HepG2 (cell line): Measurements from ENCODE around the gene SLC38A3. TPM values are rescaled to one million over a fixed set of nuclear protein-coding genes. Genes with fewer than 3 reads are reported as not detected.
A peak's percentile ranks its signal among the peaks of the same experiment; 100 is the strongest.

Source experiments
- BORCS8-MEF2B ChIP-seq: sonication (generic); formaldehyde crosslinking; IDR thresholded peaks from 2 replicates; pipeline ENCODE4 v1.8.0; 2022; ENCODE audit warnings: mild to moderate bottlenecking, missing genetic modification reagents
- CTCF ChIP-seq: sonication (generic); formaldehyde crosslinking; IDR thresholded peaks from 2 replicates; pipeline ENCODE4 v1.5.0; 2020; ENCODE audit warnings: mild to moderate bottlenecking, missing genetic modification reagents, moderate library complexity
- E2F5 ChIP-seq: sonication (generic); formaldehyde crosslinking; conservative IDR thresholded peaks from 2 replicates; pipeline ENCODE4 v1.4.0; 2020; ENCODE audit warnings: missing genetic modification reagents
- HNF4A ChIP-seq: sonication (generic); formaldehyde crosslinking; IDR thresholded peaks from 2 replicates; pipeline ENCODE4 v1.4.0; 2020; ENCODE audit warnings: missing genetic modification reagents
- MAX ChIP-seq: IDR thresholded peaks from 2 replicates; pipeline ENCODE4 v1.6.1; 2012; ENCODE audit warnings: inconsistent platforms
- MTERF4 ChIP-seq: sonication (generic); formaldehyde crosslinking; IDR thresholded peaks from 2 replicates; pipeline ENCODE4 v1.8.0; 2023; ENCODE audit warnings: mild to moderate bottlenecking, missing genetic modification reagents
- RARA ChIP-seq: IDR thresholded peaks from 2 replicates; pipeline ENCODE4 v1.6.1; 2016; ENCODE audit warnings: missing genetic modification reagents, missing compliant biosample characterization
- SRF ChIP-seq: IDR thresholded peaks from 2 replicates; pipeline ENCODE4 v1.6.1; 2011; ENCODE audit warnings: mild to moderate bottlenecking, low read depth, low read length, moderate library complexity
- THAP9 ChIP-seq: sonication (generic); formaldehyde crosslinking; IDR thresholded peaks from 2 replicates; pipeline ENCODE4; 2020; ENCODE audit warnings: missing genetic modification reagents, mild to moderate bottlenecking, borderline replicate concordance
- TIGD3 ChIP-seq: sonication (generic); formaldehyde crosslinking; IDR thresholded peaks from 2 replicates; pipeline ENCODE4 v1.5.1; 2020; ENCODE audit warnings: mild to moderate bottlenecking, missing genetic modification reagents, borderline replicate concordance
- ZBTB1 ChIP-seq: sonication (generic); formaldehyde crosslinking; IDR thresholded peaks from 2 replicates; pipeline ENCODE4 v1.4.0; 2020; ENCODE audit warnings: missing genetic modification reagents, borderline replicate concordance
- ZBTB44 ChIP-seq: sonication (generic); formaldehyde crosslinking; IDR thresholded peaks from 2 replicates; pipeline ENCODE4 v1.4.0; 2020; ENCODE audit warnings: missing genetic modification reagents
- ZFP62 ChIP-seq: sonication (generic); formaldehyde crosslinking; IDR thresholded peaks from 2 replicates; pipeline ENCODE4 v1.4.0; 2020; ENCODE audit warnings: missing genetic modification reagents
- ZFX ChIP-seq: sonication (generic); formaldehyde crosslinking; IDR thresholded peaks from 2 replicates; pipeline ENCODE4 v1.4.0; 2020; ENCODE audit warnings: mild to moderate bottlenecking, low read depth, missing genetic modification reagents, moderate library complexity
- ZNF232 ChIP-seq: sonication (generic); formaldehyde crosslinking; IDR thresholded peaks from 2 replicates; pipeline ENCODE4 v1.4.0; 2020; ENCODE audit warnings: missing genetic modification reagents, borderline replicate concordance
- ZNF556 ChIP-seq: sonication (generic); formaldehyde crosslinking; IDR thresholded peaks from 2 replicates; pipeline ENCODE4 v1.4.0; 2020; ENCODE audit warnings: mild to moderate bottlenecking, missing genetic modification reagents, borderline replicate concordance
- ZNF747 ChIP-seq: sonication (generic); formaldehyde crosslinking; IDR thresholded peaks from 2 replicates; pipeline ENCODE4 v1.8.1; 2023; ENCODE audit warnings: missing genetic modification reagents, mild to moderate bottlenecking, borderline replicate concordance
- ZNF770 ChIP-seq: sonication (generic); formaldehyde crosslinking; IDR thresholded peaks from 2 replicates; pipeline ENCODE4 v1.5.0; 2020; ENCODE audit warnings: mild to moderate bottlenecking, missing genetic modification reagents
- polyA plus RNA-seq, 8 experiments: library from polyadenylated mRNA; depleted of rRNA in 3 of 8; stranded (reverse) in 7 of 8; unstranded in 1 of 8; fragments of >200 nt; fragmentation: Illumina TruSeq in 4 of 8; extraction: Trizol in 4 of 8; gene quantifications; 2 replicates each; pipeline versions ENCODE4 v1.2.1 to v1.2.3, GENCODE V29; 2011 to 2016; ENCODE audit warnings: low read depth in 4 of 8, missing spikeins in 1 of 8, mixed read lengths in 1 of 8; ENCODE audit not compliant: insufficient read depth in 1 of 8
- total RNA-seq, 5 experiments: library from RNA; depleted of rRNA; stranded (reverse); fragments of >200 nt; fragmentation: Illumina TruSeq; extraction: Trizol; gene quantifications; 2 replicates each; pipeline ENCODE4 v1.2.3, GENCODE V29; 2016; ENCODE audit warnings: low read depth in 1 of 5

The SLC38A3 gene
- total and polyA plus RNA-seq, 2 of the 13 experiments (the other 11 are each of a cell fraction or from before 2014, with no cell fraction given), result 29.8 to 164 TPM

- TF ChIP-seq ZNF770 (CRISPR knock-in tag) (0 out of 2 replicates have a peak, but pooled peaks have one; percentile 68), ZNF747 (CRISPR knock-in tag) (no peak), MTERF4 (CRISPR knock-in tag) (no peak), ZNF232 (CRISPR knock-in tag) (no peak), E2F5 (CRISPR knock-in tag) (no peak), ZNF556 (CRISPR knock-in tag) (no peak), BORCS8-MEF2B (CRISPR knock-in tag) (no peak), ZFP62 (CRISPR knock-in tag) (no peak), THAP9 (no peak), TIGD3 (no peak), SRF (no peak), CTCF (CRISPR knock-in tag) (peak; percentile 39), HNF4A (peak; percentile 34; the same call in 1 of the 2 replicates), ZBTB44 (CRISPR knock-in tag) (no peak), MAX (no peak), RARA (CRISPR knock-in tag) (no peak), ZFX (CRISPR knock-in tag) (peak; percentile 37; the same call in 1 of the 2 replicates), ZBTB1 (CRISPR knock-in tag) (no peak)
Measured at GRCh38 chr3:50212502-50212901, 7.4 kb downstream of the SLC38A3 start (continued).
